Gastrocnemius medialis (tissue), 4 donors: ENCODE results near the gene INAFM1.

Source experiments
- CTCF ChIP-seq, 5 experiments: fragments of 450-650 bp in 3 of 5; fragments of 200-600 bp in 2 of 5; sonication (generic) in 2 of 5; IDR thresholded peaks in 4 of 5; conservative IDR thresholded peaks in 1 of 5; 1 replicate in 4 of 5; 2 replicates in 1 of 5; pipeline ENCODE4 v1.5.1; 2016 to 2019; ENCODE audit warnings: antibody characterized with exemption in 5 of 5, mild to moderate bottlenecking in 3 of 5, moderate library complexity in 3 of 5
- POLR2A ChIP-seq, 2 donors: fragments of 450-650 bp; IDR thresholded peaks; one replicate each; pipeline ENCODE4 v1.6.1; 2017; ENCODE audit warnings: antibody characterized with exemption in 2 of 2, mild to moderate bottlenecking in 2 of 2, moderate library complexity in 2 of 2

DNA sequence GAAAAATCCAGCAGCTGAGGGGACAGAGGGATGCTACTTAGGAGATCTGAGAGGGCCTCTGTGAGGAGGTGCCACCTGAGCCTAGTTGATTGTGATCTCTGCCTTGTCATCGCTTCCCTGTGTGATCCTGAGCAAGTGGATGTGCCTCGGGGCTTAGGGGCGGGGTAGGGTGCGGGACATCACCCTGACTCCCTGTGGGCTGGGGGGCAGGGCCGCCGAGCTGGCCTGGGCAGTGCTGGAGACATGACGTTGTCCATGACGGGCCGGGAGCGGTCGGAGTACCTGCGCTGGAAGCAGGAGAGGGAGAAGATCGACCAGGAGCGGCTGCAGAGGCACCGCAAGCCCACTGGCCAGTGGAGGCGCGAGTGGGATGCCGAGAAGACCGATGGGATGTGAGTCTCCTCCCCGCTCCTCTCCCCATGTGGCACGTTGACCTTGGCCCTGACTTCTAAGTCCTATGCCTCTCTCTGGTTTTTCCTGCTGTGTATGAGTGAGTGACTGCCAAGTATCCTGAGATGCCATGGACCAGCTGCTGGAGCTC lies 8.2 kb upstream of the INAFM1 start:
- TF ChIP-seq CTCF (IDR thresholded peaks at IDR 0.05 in 4 of 5, conservative IDR thresholded peaks at IDR 0.05 in 1 of 5) = no peak
- no peak for TF ChIP-seq POLR2A (IDR thresholded peaks at IDR 0.05)
